NCI-H69 (cell line): ENCODE data around the gene SLC22A4.
A peak's percentile ranks its signal among the peaks of the same experiment; 100 is the strongest.

Experiments used
- DNase-seq: peaks from one replicate; lab custom pipeline; 2025; lab: John Stamatoyannopoulos, UW

The SLC22A4 gene

GRCh38 chr5:132376694-132377641, 82.8 kb downstream of the SLC22A4 start:
- no peak for DNase-seq

GRCh38 chr5:132377738-132378137, 83.5 kb downstream of the SLC22A4 start:
- DNase-seq: no peak

GRCh38 chr5:132378580-132378979, 84.4 kb downstream of the SLC22A4 start:
- peak; percentile 17 for DNase-seq

GRCh38 chr5:132380047-132380446, 85.9 kb downstream of the SLC22A4 start:
- no peak for DNase-seq

GRCh38 chr5:132380741-132381140, 86.5 kb downstream of the SLC22A4 start:
- no peak for DNase-seq

GRCh38 chr5:132381614-132382013, 87.4 kb downstream of the SLC22A4 start:
- no peak for DNase-seq

- DNase-seq: no peak
Measured at GRCh38 chr5:132383261-132383660, 89.1 kb downstream of the SLC22A4 start.

- no peak for DNase-seq
Measured at GRCh38 chr5:132383984-132384383, 89.8 kb downstream of the SLC22A4 start.

- no peak for DNase-seq
Measured at GRCh38 chr5:132384506-132385050, 90.4 kb downstream of the SLC22A4 start.

GRCh38 chr5:132385326-132386105, 91.3 kb downstream of the SLC22A4 start:
- DNase-seq: peak; percentile 56

GRCh38 chr5:132386644-132387286, 92.6 kb downstream of the SLC22A4 start:
- DNase-seq: peak; percentile 57

- DNase-seq: no peak
Measured at GRCh38 chr5:132387640-132388117, 93.5 kb downstream of the SLC22A4 start.

GRCh38 chr5:132388244-132389050, 94.3 kb downstream of the SLC22A4 start:
- no peak for DNase-seq

- no peak for DNase-seq
Measured at GRCh38 chr5:132389051-132389331, 94.8 kb downstream of the SLC22A4 start.

GRCh38 chr5:132389585-132390286, 95.5 kb downstream of the SLC22A4 start:
- DNase-seq: peak; percentile 38

- DNase-seq: no peak
Measured at GRCh38 chr5:132391247-132391646, 97.1 kb downstream of the SLC22A4 start.

- DNase-seq: no peak
Measured at GRCh38 chr5:132391870-132392269, 97.7 kb downstream of the SLC22A4 start.

GRCh38 chr5:132392411-132392810, 98.2 kb downstream of the SLC22A4 start:
- no peak for DNase-seq

- DNase-seq: no peak
Measured at GRCh38 chr5:132392978-132393825, 99.0 kb downstream of the SLC22A4 start.
